Head of caudate nucleus (tissue), 42 donors: ENCODE measurements around the gene ATP5PF.
"Not testable (repeated sequence)": the region's sequence is repeated elsewhere in the genome, so short reads cannot be mapped to it uniquely, and the experiment has no call there.

Experiments
- DNase-seq, 42 donors: peaks; one replicate each; pipeline versions ENCODE4 v3.0.0 to v3.0.0-alpha.2; 2020 to 2021; ENCODE audit warnings: mixed read lengths in 7 of 42
- intact Hi-C: fragments of 100-400 bp; cut with DNase I; formaldehyde crosslinking; loops from one replicate; pipeline ENCODE4 v1.15.0; 2022

ATP5PF gene

DNA sequence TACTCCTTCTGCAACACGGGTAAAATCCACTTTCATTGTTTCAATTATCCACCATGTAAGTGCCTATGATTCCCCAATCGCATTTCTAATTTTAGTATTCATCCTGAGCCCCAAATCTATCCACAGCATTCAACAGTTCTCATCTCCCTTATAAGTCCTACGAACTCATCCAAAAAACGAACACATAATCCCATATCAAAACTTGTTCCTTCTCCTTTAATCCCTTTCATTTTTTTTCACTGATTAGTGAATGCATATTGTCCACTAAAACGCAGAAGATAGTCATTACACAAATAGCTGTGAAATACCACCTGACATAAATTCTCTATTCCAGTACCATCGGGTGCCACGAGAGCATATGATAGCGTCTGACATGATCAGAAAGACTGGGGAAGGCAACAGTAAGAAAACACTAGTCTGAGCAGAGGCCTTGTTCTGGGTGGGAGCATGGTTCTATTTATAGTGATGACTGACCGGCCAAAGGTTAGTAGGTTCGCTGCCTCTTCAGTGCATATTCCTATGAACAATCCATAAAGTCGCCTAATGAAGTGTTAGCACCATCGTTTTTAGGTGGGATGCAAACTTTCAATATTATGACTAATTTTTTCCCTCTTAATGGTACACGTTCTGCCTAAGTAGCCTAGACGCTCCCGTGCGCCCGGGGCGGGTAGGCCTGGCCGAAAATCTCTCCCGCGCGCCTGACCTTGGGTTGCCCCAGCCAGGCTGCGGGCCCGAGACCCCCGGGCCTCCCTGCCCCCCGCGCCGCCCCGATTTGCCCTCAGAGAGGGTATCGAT lies 648 bp downstream of the ATP5PF start:
- DNase-seq: peak in 13 of 42 donors; percentile 7 to 52 (median 17)
- intact Hi-C loops: loop anchor here (2.0 to 10.0 kb wide), 2 partner anchors 127 to 441 kb away; partner anchors contain the start of genes APP and MRPL39

DNA sequence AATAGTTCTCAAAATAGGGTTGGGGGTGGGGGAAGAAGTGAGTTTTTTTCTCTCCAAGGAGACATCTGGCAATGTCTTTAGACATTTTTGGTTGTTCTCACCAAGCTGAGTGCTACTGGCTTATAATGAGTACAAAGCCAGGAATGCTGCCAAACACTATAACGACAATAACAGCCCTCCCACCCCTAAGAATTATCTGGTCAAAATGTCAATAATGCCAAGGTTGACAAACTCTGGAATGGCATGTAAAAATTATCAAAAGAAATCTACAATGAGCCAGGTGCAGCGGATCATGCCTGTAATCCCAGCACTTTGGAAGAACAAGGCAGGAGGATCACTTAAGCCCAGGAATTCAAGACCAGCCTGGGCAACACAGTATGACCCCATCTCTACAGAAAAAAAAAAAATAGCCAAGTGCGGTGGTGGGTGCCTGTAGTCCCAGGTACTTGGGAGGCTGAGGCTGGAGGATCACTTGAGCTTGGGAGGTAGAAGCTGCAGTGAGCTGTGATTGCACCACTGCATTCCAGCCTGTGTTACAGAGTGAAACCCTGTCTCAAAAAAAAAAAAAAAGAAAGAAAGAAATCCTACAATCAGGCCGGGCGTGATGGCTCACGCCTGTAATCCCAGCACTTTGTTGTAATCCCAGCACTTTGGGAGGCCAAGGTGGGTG lies 2.5 kb downstream of the ATP5PF start:
- DNase-seq: no peak
- intact Hi-C loops: loop anchor here (10.0 kb wide), 1 partner anchor 443 kb away; the partner anchor contains the start of gene APP

DNA sequence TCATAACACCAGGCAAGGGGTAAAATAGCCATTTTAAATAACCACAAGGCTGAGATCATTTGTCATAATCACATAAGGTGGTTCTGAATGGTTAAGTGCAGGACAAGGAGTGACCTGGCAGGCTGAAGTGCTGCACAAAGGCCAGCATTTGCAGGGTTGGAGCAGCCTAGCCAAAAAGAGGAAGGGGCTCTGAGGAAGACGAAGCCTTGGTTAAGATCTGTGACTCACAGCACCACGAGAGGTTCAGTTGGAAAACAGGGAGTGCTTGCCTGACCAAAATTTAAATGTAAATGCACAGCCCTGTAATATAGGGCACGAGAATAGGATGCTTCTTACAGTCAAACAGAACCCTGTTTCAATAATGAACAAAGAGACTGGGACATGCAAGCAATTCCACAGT lies 12.1 kb downstream of the ATP5PF start:
- DNase-seq: no peak
- intact Hi-C loops: no loop called here

DNA sequence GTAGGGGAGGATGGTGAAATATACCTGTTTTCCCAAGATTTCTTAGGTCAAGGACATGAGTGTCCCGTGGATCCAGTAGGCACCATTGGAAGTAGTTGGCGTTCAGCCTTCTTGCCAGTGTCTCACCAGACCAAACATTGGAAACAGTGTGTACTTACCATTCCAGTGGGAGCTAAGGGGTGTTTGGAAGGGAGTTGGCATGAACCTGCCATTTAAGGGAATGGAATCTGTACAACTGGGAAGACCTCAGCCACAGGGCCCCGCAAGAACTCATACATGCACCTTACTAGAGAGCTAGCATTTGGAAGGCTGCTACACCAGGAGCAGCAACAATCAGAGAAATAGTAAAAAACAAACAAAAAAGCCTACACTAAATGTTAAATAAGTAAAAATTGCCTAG lies 12.7 kb downstream of the ATP5PF start:
- DNase-seq: no peak
- intact Hi-C loops: no loop called here

DNA sequence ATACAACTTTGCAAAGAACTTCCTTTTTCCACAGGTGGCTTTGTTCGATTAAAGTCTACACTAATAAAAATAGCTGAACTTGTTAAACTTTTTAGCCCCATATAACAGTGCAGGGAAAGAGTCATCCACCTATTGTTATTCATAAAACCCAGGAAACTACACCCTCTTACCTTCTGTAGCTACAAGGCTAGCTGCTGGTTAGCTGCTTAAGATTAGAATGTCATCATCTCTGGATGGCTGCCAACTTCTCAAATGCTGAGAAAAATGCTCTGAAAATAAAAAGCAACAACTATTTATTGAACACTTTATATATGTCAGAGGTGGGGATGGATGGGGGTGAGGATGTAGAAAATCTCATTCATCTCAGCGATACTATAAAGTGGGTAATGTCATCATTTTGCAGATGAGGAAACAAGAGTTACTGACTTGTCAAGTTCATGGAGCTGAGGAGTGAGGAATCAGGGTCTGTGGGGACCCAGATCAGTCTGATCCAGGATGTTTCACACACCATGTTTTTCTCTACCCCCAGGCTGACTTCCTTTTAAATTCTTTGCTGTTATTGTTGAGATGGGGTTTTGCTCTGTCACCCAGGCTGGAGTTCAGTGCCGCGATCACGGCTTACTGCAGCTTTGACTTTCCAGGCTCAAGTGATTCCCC lies 17.1 kb downstream of the ATP5PF start:
- DNase-seq: no peak
- intact Hi-C loops: no loop called here

DNA sequence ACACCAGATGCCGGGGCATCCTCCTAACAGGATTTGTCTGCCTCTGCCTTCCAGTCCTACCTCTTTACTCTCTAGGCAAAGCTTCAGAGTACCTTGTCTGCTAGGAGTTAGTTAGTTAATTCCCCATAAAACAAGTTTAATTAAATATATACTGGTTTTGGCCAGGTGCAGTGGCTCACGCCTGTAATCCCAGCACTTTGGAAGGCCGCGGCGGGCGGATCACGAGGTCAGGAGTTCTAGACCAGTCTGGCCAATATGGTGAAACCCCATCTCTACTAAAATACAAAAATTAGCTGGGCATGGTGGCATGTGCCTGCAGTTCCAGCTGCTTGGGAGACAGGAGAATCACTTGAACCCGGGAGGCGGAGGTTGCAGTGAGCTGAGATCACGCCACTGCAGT lies 20.6 kb downstream of the ATP5PF start:
- intact Hi-C loops, DNase-seq: not testable (repeated sequence)

DNA sequence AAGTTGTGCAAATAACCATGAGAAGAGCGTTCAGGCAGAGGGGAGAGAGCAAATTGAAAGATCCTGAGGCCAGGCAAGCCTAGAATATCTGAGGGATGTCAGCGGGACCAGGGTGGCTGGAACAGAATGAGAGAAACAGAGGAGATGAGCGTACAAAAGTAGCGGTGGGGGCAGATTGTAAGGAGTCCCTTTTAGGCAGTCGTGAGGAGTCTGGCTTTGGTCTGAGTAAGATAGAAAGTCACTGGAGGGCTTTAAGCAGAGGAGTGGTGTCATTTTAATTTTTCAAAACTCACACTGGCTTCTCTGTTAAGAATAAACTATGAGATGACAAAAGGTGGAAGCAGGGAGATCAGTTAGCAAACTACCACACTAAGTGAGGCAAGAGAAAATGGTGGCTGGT lies 24.2 kb downstream of the ATP5PF start:
- DNase-seq: no peak
- intact Hi-C loops: no loop called here

DNA sequence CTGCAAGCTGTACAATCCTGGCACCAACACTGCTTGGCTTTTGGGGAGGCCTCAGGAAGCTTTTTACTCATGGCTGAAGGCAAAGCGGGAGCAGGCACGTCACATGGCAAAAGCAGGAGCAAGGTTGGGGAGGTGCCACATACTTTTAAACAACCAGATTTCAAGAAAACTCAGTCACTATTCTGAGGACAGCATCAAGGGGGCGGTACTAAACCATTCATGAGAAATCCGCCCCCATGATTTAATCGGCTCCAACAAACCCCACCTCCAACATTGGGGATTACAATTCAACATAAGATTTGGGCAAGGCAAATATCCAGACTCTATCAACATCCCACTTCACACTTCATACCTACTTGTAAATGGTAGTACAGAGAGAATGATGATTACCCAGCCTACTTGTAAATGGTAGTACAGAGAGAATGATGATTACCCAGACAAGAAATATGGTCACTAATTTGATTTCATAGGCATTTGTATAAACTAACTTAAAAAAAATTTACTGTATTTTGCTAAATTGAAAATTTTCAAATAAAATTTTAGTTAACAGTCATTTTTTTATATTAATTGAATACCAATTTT lies 24.9 kb downstream of the ATP5PF start:
- DNase-seq: no peak
- intact Hi-C loops: loop anchor here (5.0 kb wide), 1 partner anchor 102 kb away; the partner anchor contains the start of gene MRPL39

DNA sequence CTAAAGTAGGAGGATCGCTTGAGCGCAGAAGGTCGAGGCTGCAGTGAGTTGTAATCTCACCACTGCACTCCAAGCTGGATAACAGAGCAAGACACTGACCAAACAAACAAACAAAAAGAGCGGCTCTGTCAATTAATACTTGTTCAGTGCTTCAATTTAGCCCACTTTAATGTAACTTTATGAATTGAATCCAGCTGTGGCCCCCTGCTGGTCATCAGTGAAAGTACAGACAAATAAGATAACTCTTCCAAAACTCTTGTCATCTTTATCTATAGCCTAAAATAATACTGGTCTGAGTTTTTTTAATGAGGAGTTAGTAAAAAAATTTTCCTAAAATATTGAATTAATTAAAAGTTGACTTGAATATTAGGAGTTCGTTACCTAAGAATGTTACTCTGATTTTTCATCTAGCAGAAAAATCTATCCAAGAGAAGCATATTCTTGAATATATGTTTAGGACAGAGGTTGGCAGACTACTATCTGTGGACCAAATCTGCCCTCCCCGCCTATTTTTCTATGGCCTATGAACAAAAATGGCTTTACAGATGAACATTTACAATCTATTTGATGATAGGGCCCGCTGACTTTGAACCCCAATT lies 26.1 kb downstream of the ATP5PF start:
- peak in 38 of 42 donors; percentile 10 to 85 (median 54) for DNase-seq
- intact Hi-C loops: loop anchor here (5.0 kb wide), 1 partner anchor 101 kb away; the partner anchor contains the start of gene MRPL39

DNA sequence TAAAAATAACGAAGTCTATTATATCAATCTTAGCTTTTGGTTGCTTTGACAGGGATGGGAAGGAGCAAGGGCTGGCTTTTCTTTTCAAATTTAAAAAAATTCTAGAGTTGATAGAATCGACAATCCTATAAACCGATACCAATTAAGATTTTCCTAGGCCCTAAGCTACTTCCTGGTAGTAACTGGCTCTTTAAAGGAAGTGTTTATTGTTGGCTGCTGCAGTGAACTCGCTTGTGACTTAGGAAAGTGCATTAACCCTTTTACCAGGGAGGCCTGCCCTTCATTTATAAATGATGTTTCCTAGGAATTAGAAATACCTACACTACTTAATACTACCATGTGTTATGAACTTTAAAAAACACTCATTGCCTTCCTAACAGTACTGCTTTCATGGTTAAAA lies 33.2 kb downstream of the ATP5PF start:
- intact Hi-C loops: no loop called here
- no peak for DNase-seq

DNA sequence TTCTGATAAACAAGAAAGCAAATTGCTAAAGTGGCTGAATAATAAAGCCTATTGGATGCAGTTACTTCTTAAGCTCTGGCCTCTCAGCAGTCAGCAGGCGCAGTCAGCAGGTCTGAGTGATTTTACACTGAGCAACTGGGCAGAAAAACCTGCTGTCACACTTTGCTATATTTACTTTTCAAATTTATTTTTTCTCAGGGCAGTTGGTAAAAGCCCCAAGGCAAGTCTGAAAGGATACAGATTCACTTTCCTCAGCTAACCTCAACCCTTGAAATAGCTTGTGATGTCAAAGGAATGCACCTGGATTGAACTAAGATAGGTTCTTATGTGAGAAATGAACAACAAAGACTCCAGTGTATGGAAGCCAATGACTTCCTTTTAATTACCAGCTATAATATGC lies 34.0 kb downstream of the ATP5PF start:
- intact Hi-C loops: no loop called here
- no peak for DNase-seq

DNA sequence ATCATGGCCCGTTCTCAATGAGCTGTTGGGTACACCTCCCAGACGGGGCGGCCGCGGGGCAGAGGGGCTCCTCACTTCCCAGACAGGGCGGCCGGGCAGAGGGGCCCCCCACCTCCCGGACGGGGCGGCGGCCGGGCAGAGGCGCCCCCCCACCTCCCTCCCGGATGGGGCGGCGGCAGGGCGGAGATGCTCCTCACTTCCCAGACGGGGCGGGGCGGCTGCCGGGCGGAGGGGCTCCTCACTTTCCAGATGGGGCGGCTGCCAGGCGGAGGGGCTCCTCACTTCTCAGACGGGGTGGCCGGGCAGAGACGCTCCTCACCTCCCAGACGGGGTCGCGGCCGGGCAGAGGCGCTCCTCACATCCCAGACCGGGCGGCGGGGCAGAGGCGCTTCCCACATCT lies 39.2 kb downstream of the ATP5PF start:
- intact Hi-C loops, DNase-seq: not testable (repeated sequence)

DNA sequence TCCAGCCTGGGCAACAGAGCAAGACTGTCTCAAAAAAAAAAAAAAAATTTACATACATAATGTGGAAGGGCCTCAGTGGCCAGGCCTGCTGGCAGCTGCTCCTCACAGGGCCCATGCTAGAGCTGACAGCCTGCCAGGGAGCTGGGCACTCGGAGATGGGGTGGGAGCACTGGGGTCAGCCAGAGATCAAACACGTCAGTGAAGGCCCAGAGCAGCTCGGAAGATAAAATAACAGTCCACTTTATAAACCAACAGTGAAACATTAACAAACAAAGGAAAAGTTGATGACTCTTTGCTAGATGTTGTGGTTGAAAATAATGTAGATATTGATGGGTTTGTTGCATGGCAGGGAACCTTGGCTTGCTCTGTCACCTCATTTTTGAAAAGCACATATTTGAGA lies 42.7 kb downstream of the ATP5PF start:
- no peak for DNase-seq
- intact Hi-C loops: no loop called here

DNA sequence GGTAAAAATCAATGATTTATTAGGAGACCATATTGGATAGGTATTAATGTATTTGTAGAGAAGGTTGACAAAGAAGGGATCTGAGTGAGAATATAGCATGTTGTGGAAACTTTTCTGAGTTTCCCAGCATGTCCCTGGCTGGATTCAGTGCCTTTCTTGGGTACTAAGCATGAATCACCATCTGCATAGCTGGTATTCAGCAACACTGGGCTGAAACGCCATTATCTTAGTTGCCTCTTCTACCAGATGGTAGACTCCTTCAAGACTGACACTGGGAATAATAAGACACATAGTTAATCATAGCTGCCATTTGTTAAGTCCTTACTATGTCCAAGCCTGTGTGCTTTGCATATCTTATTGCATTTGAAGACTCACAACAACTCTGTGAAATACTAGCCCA lies 45.5 kb downstream of the ATP5PF start:
- DNase-seq: no peak
- intact Hi-C loops: no loop called here

DNA sequence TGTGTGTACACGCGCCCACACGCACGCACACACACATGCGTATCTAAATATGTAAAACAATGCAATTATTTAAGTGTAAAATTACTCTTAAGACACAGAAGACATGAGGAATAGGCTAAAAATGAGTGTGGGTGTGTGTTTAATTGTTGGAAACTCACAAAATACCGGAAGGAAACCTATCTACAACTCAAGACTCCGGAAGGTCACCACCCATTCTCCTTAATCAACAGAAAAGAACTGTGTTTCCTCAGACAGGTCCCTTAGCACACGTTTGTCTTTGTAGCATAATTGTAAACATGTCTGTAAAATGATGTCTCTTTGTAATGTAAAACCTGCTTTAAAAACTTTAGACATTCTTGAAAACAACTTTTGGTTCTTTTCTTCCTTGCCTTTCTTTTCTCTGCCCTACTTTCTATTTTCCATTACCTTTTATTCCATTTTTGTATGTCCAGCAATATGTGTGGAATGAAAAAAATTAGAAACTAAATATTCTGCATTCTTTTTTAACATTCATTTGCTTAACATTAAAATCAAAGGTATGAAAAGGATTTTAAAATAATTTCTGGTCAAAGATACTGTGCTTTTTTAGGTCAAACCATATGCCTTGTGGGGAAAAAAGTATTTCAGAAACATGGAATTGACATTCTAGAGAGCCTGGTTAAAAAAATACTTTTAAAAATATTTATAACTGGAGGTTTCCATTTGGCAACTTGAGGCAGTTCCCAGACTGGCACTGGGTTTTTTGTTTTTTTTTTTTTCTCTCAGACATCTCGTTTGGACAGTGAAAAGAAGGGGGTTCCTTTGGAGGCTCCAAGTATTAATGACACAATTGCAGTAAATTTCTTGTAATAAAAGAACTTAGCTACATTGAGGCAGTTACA lies 46.2 kb downstream of the ATP5PF start:
- intact Hi-C loops: no loop called here
- DNase-seq: no peak

DNA sequence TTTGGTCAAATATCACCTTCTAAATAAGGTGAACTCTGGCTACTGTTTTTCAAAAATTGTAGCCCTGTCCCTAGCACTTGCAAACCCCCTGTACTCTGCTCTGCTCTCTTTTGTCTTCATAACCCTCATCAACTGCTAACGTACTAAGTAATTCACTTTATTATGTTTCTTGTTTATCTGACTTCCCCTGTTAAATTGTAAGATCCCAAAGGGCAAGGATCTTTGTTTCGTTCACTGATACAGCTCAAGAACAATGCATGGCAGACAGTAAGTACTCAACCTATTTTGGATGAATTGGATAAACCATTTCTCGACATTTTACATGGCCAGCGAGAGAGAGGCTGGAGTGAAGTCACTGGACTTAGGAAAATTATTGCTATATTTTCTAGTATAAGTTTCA lies 46.9 kb downstream of the ATP5PF start:
- no peak for DNase-seq
- intact Hi-C loops: no loop called here

DNA sequence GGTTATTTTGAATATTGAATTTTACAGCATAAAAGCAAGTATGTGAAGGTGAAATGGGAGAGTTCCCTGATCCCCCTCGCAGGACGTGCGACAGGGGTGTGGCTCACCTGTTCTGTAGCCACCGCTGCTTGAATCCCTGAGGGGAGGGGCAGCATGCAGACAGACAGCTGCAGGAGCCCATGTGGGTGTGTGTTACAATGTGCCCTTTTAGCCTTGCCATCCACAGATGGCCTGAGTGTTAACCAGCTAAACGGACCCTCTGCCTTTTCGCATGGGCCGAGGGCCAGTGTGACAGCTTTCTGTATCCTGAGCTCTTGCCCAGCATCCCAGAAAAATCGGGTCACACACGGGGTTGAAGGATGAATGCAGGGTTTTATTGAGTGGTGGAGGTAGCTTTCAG lies 52.3 kb downstream of the ATP5PF start:
- intact Hi-C loops: no loop called here
- no peak for DNase-seq

DNA sequence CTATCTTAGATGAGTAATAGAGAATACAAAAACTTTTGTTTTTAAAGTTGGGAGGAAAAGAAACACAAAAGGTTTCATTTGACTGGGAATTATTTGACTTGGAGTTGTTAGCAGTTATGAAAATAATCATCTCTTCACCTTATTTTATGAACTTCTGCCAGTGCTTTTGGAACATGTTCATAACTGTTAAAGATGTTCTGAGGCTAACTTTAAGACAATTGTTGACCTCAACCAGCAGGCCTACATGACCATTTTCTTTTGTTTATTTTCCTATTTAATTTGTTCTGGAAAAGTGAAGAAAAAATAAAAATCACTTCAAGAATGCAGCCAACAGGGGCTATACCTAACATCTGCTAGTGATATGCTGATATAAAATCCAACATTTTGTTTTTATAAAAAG lies 58.3 kb downstream of the ATP5PF start:
- no peak for DNase-seq
- intact Hi-C loops: no loop called here
